Naive thymus-derived CD4-positive, alpha-beta T cell (primary cell): ENCODE results near the gene KSR1. TPM values are rescaled to one million over a fixed set of nuclear protein-coding genes. Genes with fewer than 3 reads are reported as not detected.

Source experiments
- ATAC-seq: fragments of 150-1000 bp; cut with Tn5 transposase; 2 replicates; pipeline ENCODE4 v1.10.0; 2021; ENCODE audit warnings: mild to moderate bottlenecking, moderate library complexity
- CTCF ChIA-PET: fragments of 350-600 bp; sonication (Branson Sonifier 250); formaldehyde crosslinking; loops from one replicate; lab custom pipeline; 2021; ENCODE audit warnings: antibody characterized with exemption; lab: Charles Lee
- POLR2A ChIA-PET: fragments of 350-600 bp; sonication (Branson Sonifier 250); formaldehyde crosslinking; loops from one replicate; lab custom pipeline; 2021; ENCODE audit warnings: antibody characterized with exemption, inconsistent platforms; lab: Charles Lee
- DNase-seq, 9 donors: peaks; one replicate each; pipeline versions ENCODE4 v3.0.0 to v3.0.0-alpha.2; 2020 to 2022; ENCODE audit warnings: mixed read lengths in 1 of 9
- H3K27ac ChIP-seq: one replicate; pipeline ENCODE4 v1.7.0; 2013; ENCODE audit warnings: mild to moderate bottlenecking, low read depth, low read length, moderate library complexity
- H3K27me3 ChIP-seq, 2 donors: one replicate each; pipeline ENCODE4 v1.7.0; 2013; ENCODE audit warnings: low read length in 2 of 2, mild to moderate bottlenecking in 2 of 2, moderate library complexity in 2 of 2; ENCODE audit not compliant: control insufficient read depth in 2 of 2, insufficient read depth in 2 of 2
- H3K36me3 ChIP-seq, 3 experiments: 1 replicate in 2 of 3; 2 replicates in 1 of 3; pipeline ENCODE4 v1.7.0; 2013; ENCODE audit warnings: low read length in 3 of 3, mild to moderate bottlenecking in 3 of 3, moderate library complexity in 1 of 3; ENCODE audit not compliant: insufficient read depth in 3 of 3, control insufficient read depth in 2 of 3
- H3K4me1 ChIP-seq, 2 donors: one replicate each; pipeline ENCODE4 v1.7.0; 2013; ENCODE audit warnings: low read length in 2 of 2, mild to moderate bottlenecking in 2 of 2, moderate library complexity in 1 of 2; ENCODE audit not compliant: control insufficient read depth in 2 of 2, insufficient read depth in 2 of 2
- H3K4me3 ChIP-seq: 2 replicates; pipeline ENCODE4 v1.7.0; 2013; ENCODE audit warnings: mild to moderate bottlenecking, low read length
- H3K9me3 ChIP-seq, 3 experiments: 1 replicate in 2 of 3; 2 replicates in 1 of 3; pipeline ENCODE4 v1.7.0; 2013; ENCODE audit warnings: low read length in 3 of 3; ENCODE audit not compliant: control insufficient read depth in 2 of 3
- H3K27ac Mint-ChIP-seq, 9 donors: one replicate each; pipeline ENCODE4 v1.8.0; 2020 to 2022; ENCODE audit warnings: mixed read lengths in 9 of 9, mild to moderate bottlenecking in 8 of 9, moderate library complexity in 5 of 9, inconsistent platforms in 2 of 9
- H3K27me3 Mint-ChIP-seq, 5 donors: one replicate each; pipeline ENCODE4 v1.8.0; 2021 to 2022; ENCODE audit warnings: mixed read lengths in 5 of 5, mild to moderate bottlenecking in 1 of 5
- H3K36me3 Mint-ChIP-seq, 5 donors: one replicate each; pipeline ENCODE4 v1.8.0; 2020 to 2022; ENCODE audit warnings: mixed read lengths in 5 of 5, mild to moderate bottlenecking in 3 of 5, inconsistent platforms in 1 of 5
- H3K4me1 Mint-ChIP-seq, 7 donors: one replicate each; pipeline ENCODE4 v1.8.0; 2020 to 2022; ENCODE audit warnings: mixed read lengths in 7 of 7, mild to moderate bottlenecking in 3 of 7, inconsistent platforms in 1 of 7
- H3K4me3 Mint-ChIP-seq, 10 donors: one replicate each; pipeline ENCODE4 v1.8.0; 2020 to 2022; ENCODE audit warnings: mild to moderate bottlenecking in 10 of 10, mixed read lengths in 10 of 10, moderate library complexity in 6 of 10, inconsistent platforms in 2 of 10
- H3K9me3 Mint-ChIP-seq, 11 donors: one replicate each; pipeline ENCODE4 v1.8.0; 2020 to 2022; ENCODE audit warnings: mixed read lengths in 11 of 11, mild to moderate bottlenecking in 4 of 11, inconsistent platforms in 1 of 11, moderate library complexity in 1 of 11
- intact Hi-C, 2 donors: fragments of 100-400 bp; cut with micrococcal nuclease; formaldehyde crosslinking; loops; one replicate each; pipeline ENCODE4 v1.15.1; 2023
- polyA plus RNA-seq, 2 donors: library from polyadenylated mRNA; unstranded; fragments of 300-500 nt; fragmentation: Illumina TruSeq; gene quantifications; one replicate each; pipeline ENCODE4 v1.2.3, GENCODE V29; 2021
- total RNA-seq, 6 experiments: library from RNA in 5 of 6; stranded (reverse) in 5 of 6; gene quantifications; 1 replicate in 5 of 6; 2 replicates in 1 of 6; pipeline ENCODE4 v1.2.3 and lab custom pipeline; 2021 to 2026

The KSR1 gene
- total and polyA plus RNA-seq, 7 experiments from 2014 or later = 0.52 to 96.4 (median 23.3) TPM

DNA sequence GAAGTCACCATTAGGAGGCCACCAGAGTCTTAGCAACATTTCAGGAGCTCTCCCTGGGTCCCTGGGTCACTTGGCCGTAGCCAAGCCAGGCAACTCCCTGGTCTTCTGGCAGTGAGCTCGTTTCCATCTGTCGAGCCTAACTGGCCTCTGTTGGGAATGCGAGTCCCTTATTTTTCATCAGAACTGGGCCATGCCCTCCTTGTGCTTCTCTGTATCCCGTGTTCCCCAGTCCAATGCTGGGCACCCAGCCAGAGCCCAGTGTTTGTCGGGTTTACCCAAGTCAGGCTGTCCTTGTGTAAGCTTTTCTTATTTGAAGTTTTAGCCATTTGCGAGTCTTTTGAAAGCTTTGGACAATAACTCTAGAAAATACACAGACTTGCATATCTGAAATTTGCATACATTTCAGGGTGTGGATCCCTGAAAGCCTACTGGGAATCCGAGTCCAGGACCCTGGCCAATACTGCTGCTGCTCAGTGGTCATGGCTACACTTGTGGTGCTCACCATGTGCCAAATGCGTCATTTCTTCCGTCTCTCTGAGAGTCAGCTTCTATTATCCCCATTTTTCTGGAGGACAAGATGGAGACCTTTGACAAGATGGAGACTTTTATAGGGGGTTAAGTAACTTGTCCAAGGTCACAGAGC lies 93.1 kb downstream of the KSR1 start:
- H3K4me1 Mint-ChIP-seq = peaks cover 6 to 58% (median 18%) of the 10 kb centered on the region in 7 donors
- ChIA-PET CTCF (no interaction called here), POLR2A (no interaction called here)
- no peak overlapping the region for H3K27ac Mint-ChIP-seq
- Histone ChIP-seq H3K27ac (no peak overlapping the region), H3K4me1 (peaks cover 6 to 8% of the 10 kb centered on the region in 2 donors), H3K4me3 (no peak overlapping the region), H3K36me3 (no peaks in the 10 kb centered on the region), H3K27me3 (no peaks in the 10 kb centered on the region), H3K9me3 (no peaks in the 10 kb centered on the region)
- H3K4me3 Mint-ChIP-seq = no peak overlapping the region
- peaks cover 0 to 3% (median 0%) of the 10 kb centered on the region in 5 donors for H3K27me3 Mint-ChIP-seq
- H3K36me3 Mint-ChIP-seq = peaks cover 5 to 14% (median 6%) of the 10 kb centered on the region in 5 donors
- no peaks in the 10 kb centered on the region for H3K9me3 Mint-ChIP-seq
- DNase-seq = no peak
- intact Hi-C loops = loop anchor here in 1 of 2 donors (10.0 kb wide), 1 partner anchor 75 kb away; no protein-coding TSS in a partner anchor
- ATAC-seq = no peak

GRCh38 chr17:27550291-27550930 lies 94.2 kb downstream of the KSR1 start:
- H3K4me3 Mint-ChIP-seq = no peak overlapping the region
- ChIA-PET POLR2A (no interaction called here), CTCF (no interaction called here)
- intact Hi-C loops = no loop called here
- Histone ChIP-seq H3K9me3 (no peaks in the 10 kb centered on the region), H3K27ac (no peak overlapping the region), H3K36me3 (no peaks in the 10 kb centered on the region), H3K4me1 (no peaks in the 10 kb centered on the region), H3K4me3 (no peak overlapping the region), H3K27me3 (no peaks in the 10 kb centered on the region)
- H3K9me3 Mint-ChIP-seq = no peaks in the 10 kb centered on the region
- no peak for ATAC-seq
- peaks cover 5 to 16% (median 10%) of the 10 kb centered on the region in 5 donors for H3K36me3 Mint-ChIP-seq
- DNase-seq = no peak
- H3K4me1 Mint-ChIP-seq = peaks cover 6 to 54% (median 12%) of the 10 kb centered on the region in 7 donors
- H3K27ac Mint-ChIP-seq = peak overlapping the region in 1 of 9 donors; percentile 6
- H3K27me3 Mint-ChIP-seq = no peaks in the 10 kb centered on the region

GRCh38 chr17:27550974-27551505 lies 94.8 kb downstream of the KSR1 start:
- ChIA-PET CTCF (no interaction called here), POLR2A (no interaction called here)
- peaks cover 5 to 16% (median 10%) of the 10 kb centered on the region in 5 donors for H3K36me3 Mint-ChIP-seq
- intact Hi-C loops = no loop called here
- no peaks in the 10 kb centered on the region for H3K27me3 ChIP-seq
- no peak overlapping the region for H3K4me3 Mint-ChIP-seq
- no peaks in the 10 kb centered on the region for H3K27me3 Mint-ChIP-seq
- no peak overlapping the region for H3K27ac ChIP-seq
- H3K9me3 Mint-ChIP-seq = no peaks in the 10 kb centered on the region
- no peak for ATAC-seq
- DNase-seq = no peak
- no peaks in the 10 kb centered on the region for H3K36me3 ChIP-seq
- H3K4me3 ChIP-seq = no peak overlapping the region
- H3K4me1 ChIP-seq = no peaks in the 10 kb centered on the region
- H3K27ac Mint-ChIP-seq = peak overlapping the region in 1 of 9 donors; percentile 6
- H3K9me3 ChIP-seq = no peaks in the 10 kb centered on the region
- peaks cover 5 to 48% (median 8%) of the 10 kb centered on the region in 7 donors for H3K4me1 Mint-ChIP-seq

DNA sequence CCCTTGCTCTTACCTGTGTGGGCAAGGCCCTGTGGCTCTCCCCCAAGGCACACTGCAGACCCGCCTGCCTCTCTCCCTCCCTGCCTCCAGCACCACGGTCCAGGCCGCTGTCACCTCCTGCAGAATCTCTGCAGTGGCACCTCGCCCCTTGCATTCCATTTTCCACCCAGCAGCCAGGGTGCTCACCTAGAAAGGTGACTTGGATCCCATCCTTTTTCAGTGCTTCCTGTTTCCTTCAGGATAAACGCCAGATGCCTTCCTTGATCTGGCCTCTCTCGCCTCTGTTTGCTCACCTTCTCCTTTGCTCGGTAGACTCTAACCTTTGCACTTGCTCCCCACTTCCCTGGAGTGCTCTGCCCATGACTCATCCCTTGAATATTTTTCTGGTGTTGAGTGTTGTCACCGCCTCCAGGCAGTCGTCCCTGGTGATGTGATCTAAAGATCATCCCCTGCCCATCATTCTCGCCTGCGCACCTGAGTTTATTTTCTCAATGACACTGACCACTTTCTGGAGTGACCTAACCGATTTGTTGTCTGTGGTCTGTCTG lies 95.5 kb downstream of the KSR1 start:
- Mint-ChIP-seq H3K36me3 (peaks cover 5 to 16% (median 10%) of the 10 kb centered on the region in 5 donors), H3K4me3 (no peak overlapping the region), H3K27ac (peak overlapping the region in 1 of 9 donors; percentile 56), H3K9me3 (no peaks in the 10 kb centered on the region), H3K4me1 (peaks cover 5 to 41% (median 7%) of the 10 kb centered on the region in 7 donors), H3K27me3 (no peaks in the 10 kb centered on the region)
- no peak overlapping the region for H3K4me3 ChIP-seq
- no peaks in the 10 kb centered on the region for H3K4me1 ChIP-seq
- intact Hi-C loops = no loop called here
- H3K27me3 ChIP-seq = no peaks in the 10 kb centered on the region
- POLR2A ChIA-PET = no interaction called here
- ATAC-seq (no peak), DNase-seq (no peak)
- CTCF ChIA-PET = no interaction called here
- no peak overlapping the region for H3K27ac ChIP-seq
- no peaks in the 10 kb centered on the region for H3K36me3 ChIP-seq
- H3K9me3 ChIP-seq = no peaks in the 10 kb centered on the region

DNA sequence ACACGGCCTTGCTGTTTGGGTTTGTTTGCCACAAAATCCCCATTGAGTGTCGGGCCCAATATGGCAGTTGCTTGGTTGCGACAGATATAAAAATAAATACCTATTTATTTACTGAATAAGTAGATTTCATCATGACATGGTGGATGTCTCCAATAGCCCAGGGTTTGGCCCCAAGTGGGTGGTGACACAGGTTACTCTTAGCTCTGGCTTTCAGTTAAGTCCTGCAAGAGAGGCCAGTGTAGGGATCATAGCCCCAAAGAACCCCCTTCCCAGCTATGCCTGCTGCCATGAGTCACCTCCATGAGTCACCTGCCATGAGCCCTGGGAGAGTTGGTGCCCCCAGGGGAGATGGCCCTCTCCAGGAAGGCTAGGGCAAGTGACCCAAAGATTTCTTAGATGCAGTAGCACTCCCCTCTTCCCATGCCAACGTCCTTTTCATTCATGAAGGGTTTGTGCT lies 96.1 kb downstream of the KSR1 start:
- no peaks in the 10 kb centered on the region for H3K4me1 ChIP-seq
- no peak for DNase-seq
- no peaks in the 10 kb centered on the region for H3K27me3 Mint-ChIP-seq
- H3K9me3 Mint-ChIP-seq = no peaks in the 10 kb centered on the region
- CTCF ChIA-PET = no interaction called here
- POLR2A ChIA-PET = no interaction called here
- peak; percentile 16 for ATAC-seq
- no peaks in the 10 kb centered on the region for H3K36me3 ChIP-seq
- H3K4me3 ChIP-seq = no peak overlapping the region
- no peak overlapping the region for H3K27ac Mint-ChIP-seq
- H3K36me3 Mint-ChIP-seq = peaks cover 5 to 16% (median 11%) of the 10 kb centered on the region in 5 donors
- no peak overlapping the region for H3K4me3 Mint-ChIP-seq
- no peak overlapping the region for H3K27ac ChIP-seq
- H3K27me3 ChIP-seq = no peaks in the 10 kb centered on the region
- no peaks in the 10 kb centered on the region for H3K9me3 ChIP-seq
- H3K4me1 Mint-ChIP-seq = peaks cover 5 to 36% (median 6%) of the 10 kb centered on the region in 7 donors
- intact Hi-C loops = no loop called here

GRCh38 chr17:27553019-27553511 lies 96.8 kb downstream of the KSR1 start:
- peaks cover 5 to 38% (median 6%) of the 10 kb centered on the region in 7 donors for H3K4me1 Mint-ChIP-seq
- POLR2A ChIA-PET = no interaction called here
- Histone ChIP-seq H3K36me3 (no peaks in the 10 kb centered on the region), H3K4me1 (no peaks in the 10 kb centered on the region), H3K4me3 (no peak overlapping the region), H3K27me3 (no peaks in the 10 kb centered on the region), H3K27ac (no peak overlapping the region), H3K9me3 (no peaks in the 10 kb centered on the region)
- H3K36me3 Mint-ChIP-seq = peaks cover 5 to 21% (median 16%) of the 10 kb centered on the region in 5 donors
- intact Hi-C loops = no loop called here
- ATAC-seq (no peak), DNase-seq (no peak)
- H3K9me3 Mint-ChIP-seq = no peaks in the 10 kb centered on the region
- peak overlapping the region in 1 of 9 donors; percentile 29 for H3K27ac Mint-ChIP-seq
- H3K4me3 Mint-ChIP-seq = no peak overlapping the region
- CTCF ChIA-PET = no interaction called here
- no peaks in the 10 kb centered on the region for H3K27me3 Mint-ChIP-seq
